H1 (cell line): Measurements from ENCODE around the gene PARM1. TPM values are rescaled to one million over a fixed set of nuclear protein-coding genes. Genes with fewer than 3 reads are reported as not detected.
A peak's percentile ranks its signal among the peaks of the same experiment; 100 is the strongest.

Experiments
- CTCF ChIA-PET: fragments of 300-600 bp; sonication (Branson Sonifier 250); formaldehyde crosslinking; loops from one replicate; lab custom pipeline; 2021; ENCODE audit not compliant: partially characterized antibody; lab: Charles Lee
- POLR2A ChIA-PET: fragments of 300-600 bp; sonication (Branson Sonifier 250); formaldehyde crosslinking; loops from one replicate; lab custom pipeline; 2021; ENCODE audit warnings: inconsistent platforms; ENCODE audit not compliant: partially characterized antibody; lab: Charles Lee
- DNase-seq, 2 experiments: peaks; one replicate each; pipeline versions ENCODE4 v3.0.0 to v3.0.0-alpha.2; 2010 to 2022; ENCODE audit warnings: low spot score in 2 of 2, low read depth in 1 of 2, mixed read lengths in 1 of 2
- FAIRE-seq: peaks from 2 replicates; lab custom pipeline; 2011; peaks lifted over from hg19 to GRCh38; lab: Jason Lieb, UNC
- H2AFZ ChIP-seq: 2 replicates; pipeline ENCODE4 v1.8.1; 2012; ENCODE audit warnings: low read length, inconsistent platforms
- H2AK5ac ChIP-seq: 2 replicates; pipeline ENCODE4 v1.6.1; 2013; ENCODE audit warnings: low read depth, low read length
- H2BK120ac ChIP-seq: replicated peaks from 2 replicates; pipeline ENCODE3; 2013; ENCODE audit warnings: low read depth, low read length, inconsistent platforms
- H2BK12ac ChIP-seq: 2 replicates; pipeline ENCODE4 v1.6.1; 2013; ENCODE audit warnings: low read depth, low read length
- H2BK15ac ChIP-seq: 2 replicates; pipeline ENCODE4 v1.6.1; 2013; ENCODE audit warnings: low read length
- H2BK20ac ChIP-seq: 2 replicates; pipeline ENCODE4 v1.6.1; 2013; ENCODE audit warnings: low read length
- H2BK5ac ChIP-seq: 2 replicates; pipeline ENCODE4 v1.6.1; 2013; ENCODE audit warnings: low read depth, low read length
- H3K14ac ChIP-seq: 2 replicates; pipeline ENCODE4 v1.6.1; 2013; ENCODE audit warnings: inconsistent platforms; ENCODE audit not compliant: insufficient read length
- H3K18ac ChIP-seq: 2 replicates; pipeline ENCODE4 v1.6.1; 2013; ENCODE audit warnings: low read length; ENCODE audit errors: extremely low read depth
- H3K23ac ChIP-seq: 2 replicates; pipeline ENCODE4 v1.6.1; 2013; ENCODE audit warnings: inconsistent platforms; ENCODE audit not compliant: insufficient read length
- H3K23me2 ChIP-seq: 2 replicates; pipeline ENCODE4 v1.6.1; 2013; ENCODE audit warnings: low read depth, low read length
- H3K27ac ChIP-seq: 2 replicates; pipeline ENCODE4 v1.6.1; 2011; ENCODE audit warnings: low read depth, low read length, inconsistent platforms
- H3K27me3 ChIP-seq, 4 experiments: replicated peaks in 1 of 4; 1 replicate in 1 of 4; 2 replicates in 3 of 4; pipeline versions ENCODE4 v1.6.1 to v1.8.1; 2011 to 2013; ENCODE audit warnings: low read length in 3 of 4, mild to moderate bottlenecking in 3 of 4, inconsistent platforms in 2 of 4, mixed read lengths in 2 of 4, moderate library complexity in 1 of 4; ENCODE audit not compliant: control insufficient read depth in 3 of 4, insufficient read depth in 3 of 4; ENCODE audit errors: extremely low read depth in 1 of 4
- H3K36me3 ChIP-seq, 4 experiments: 2 replicates each; pipeline versions ENCODE4 v1.6.1 to v1.8.1; 2011 to 2013; ENCODE audit warnings: mild to moderate bottlenecking in 4 of 4, low read length in 3 of 4, moderate library complexity in 2 of 4, control low read depth in 1 of 4, inconsistent platforms in 1 of 4; ENCODE audit not compliant: insufficient read depth in 4 of 4, control insufficient read depth in 2 of 4
- H3K4ac ChIP-seq: replicated peaks from 2 replicates; pipeline ENCODE3; 2013; ENCODE audit warnings: low read length, low read depth, mixed read lengths, inconsistent platforms; ENCODE audit not compliant: insufficient read length
- H3K4me1 ChIP-seq, 4 experiments: replicated peaks in 1 of 4; 1 replicate in 1 of 4; 2 replicates in 3 of 4; pipeline versions ENCODE4 v1.6.1 to v1.8.1; 2011 to 2013; ENCODE audit warnings: low read length in 3 of 4, inconsistent platforms in 2 of 4, mixed read lengths in 1 of 4; ENCODE audit not compliant: insufficient read depth in 4 of 4, control insufficient read depth in 3 of 4
- H3K4me2 ChIP-seq, 2 experiments: 2 replicates each; pipeline versions ENCODE4 v1.6.1 to v1.8.1; 2011 to 2013; ENCODE audit warnings: low read depth in 2 of 2, low read length in 2 of 2, control low read depth in 1 of 2, inconsistent platforms in 1 of 2, mild to moderate bottlenecking in 1 of 2; ENCODE audit not compliant: insufficient read depth in 1 of 2
- H3K4me3 ChIP-seq, 4 experiments: fragments of 200-600, 300-600 bp in 1 of 4; sonication (generic), shearing (Covaris generic), sonication (Bioruptor Twin) in 1 of 4; 2 replicates each; pipeline versions ENCODE4 v1.5.1 to v1.8.1; 2011 to 2016; ENCODE audit warnings: low read length in 4 of 4, low read depth in 3 of 4, control low read depth in 2 of 4, inconsistent platforms in 2 of 4, mild to moderate bottlenecking in 2 of 4, mixed read lengths in 1 of 4, moderate library complexity in 1 of 4; ENCODE audit not compliant: insufficient read depth in 2 of 4; ENCODE audit errors: extremely low read depth in 1 of 4
- H3K56ac ChIP-seq: replicated peaks from 2 replicates; pipeline ENCODE3; 2013; ENCODE audit warnings: low read depth, mild to moderate bottlenecking, mixed read lengths, low read length, inconsistent platforms; ENCODE audit not compliant: insufficient read length
- H3K79me1 ChIP-seq: 2 replicates; pipeline ENCODE4 v1.6.1; 2013; ENCODE audit warnings: low read depth, low read length, control low read depth
- H3K79me2 ChIP-seq, 2 experiments: 2 replicates each; pipeline versions ENCODE4 v1.6.1 to v1.8.1; 2012 to 2013; ENCODE audit warnings: low read length in 2 of 2, mild to moderate bottlenecking in 2 of 2, inconsistent platforms in 1 of 2; ENCODE audit not compliant: insufficient read depth in 2 of 2, control insufficient read depth in 1 of 2
- H3K9ac ChIP-seq, 4 experiments: replicated peaks in 1 of 4; 1 replicate in 1 of 4; 2 replicates in 3 of 4; pipeline versions ENCODE4 v1.6.1 to v1.8.1; 2011 to 2013; ENCODE audit warnings: low read depth in 3 of 4, low read length in 3 of 4, control low read depth in 2 of 4, mild to moderate bottlenecking in 2 of 4, moderate library complexity in 2 of 4, inconsistent platforms in 1 of 4; ENCODE audit errors: extremely low read depth in 1 of 4
- H3K9me3 ChIP-seq, 2 experiments: 2 replicates each; pipeline versions ENCODE4 v1.6.1 to v1.8.1; 2012 to 2013; ENCODE audit warnings: mild to moderate bottlenecking in 2 of 2, moderate library complexity in 2 of 2, control low read depth in 1 of 2, inconsistent platforms in 1 of 2, low read depth in 1 of 2, low read length in 1 of 2, mixed read lengths in 1 of 2; ENCODE audit not compliant: insufficient read depth in 2 of 2
- H4K20me1 ChIP-seq, 2 experiments: replicated peaks in 1 of 2; 2 replicates each; pipeline versions ENCODE3 to v1.8.1; 2011 to 2013; ENCODE audit warnings: inconsistent platforms in 2 of 2, low read length in 2 of 2, mild to moderate bottlenecking in 1 of 2; ENCODE audit not compliant: insufficient read depth in 2 of 2, control insufficient read depth in 1 of 2
- H4K5ac ChIP-seq: 2 replicates; pipeline ENCODE4 v1.6.1; 2013; ENCODE audit warnings: low read length, low read depth, mixed read lengths, inconsistent platforms; ENCODE audit not compliant: insufficient read length
- H4K8ac ChIP-seq: 2 replicates; pipeline ENCODE4 v1.8.0; 2013; ENCODE audit warnings: mild to moderate bottlenecking, moderate library complexity, low read length, inconsistent platforms; ENCODE audit not compliant: insufficient read depth; ENCODE audit errors: extremely low read depth
- H4K91ac ChIP-seq: replicated peaks from 2 replicates; pipeline ENCODE3; 2013; ENCODE audit warnings: low read length, mixed read lengths, inconsistent platforms; ENCODE audit not compliant: insufficient read length
- BRCA1 ChIP-seq: IDR thresholded peaks from 2 replicates; pipeline ENCODE4 v1.6.1; 2012; ENCODE audit warnings: low read depth, low read length, improper control_type of control experiment
- E2F6 ChIP-seq: IDR thresholded peaks from 2 replicates; pipeline ENCODE4 v1.6.1; 2012; ENCODE audit warnings: inconsistent platforms
- EGR1 ChIP-seq: IDR thresholded peaks from 2 replicates; pipeline ENCODE4 v1.6.1; 2011; ENCODE audit warnings: low read depth, low read length, borderline replicate concordance
- NRF1 ChIP-seq: IDR thresholded peaks from 2 replicates; pipeline ENCODE4 v1.6.1; 2011; ENCODE audit warnings: mild to moderate bottlenecking, low read depth, low read length, improper control_type of control experiment
- RAD21 ChIP-seq, 2 experiments: IDR thresholded peaks in 1 of 2; conservative IDR thresholded peaks in 1 of 2; 2 replicates each; pipeline ENCODE4 v1.6.1; 2011; ENCODE audit warnings: low read depth in 2 of 2, low read length in 2 of 2, improper control_type of control experiment in 1 of 2, inconsistent platforms in 1 of 2, mild to moderate bottlenecking in 1 of 2, moderate library complexity in 1 of 2
- RNF2 ChIP-seq: fragments of 200-900, 300-1000 bp; sonication (generic); IDR thresholded peaks from 2 replicates; pipeline ENCODE4 v1.7.1; 2016; ENCODE audit warnings: borderline replicate concordance, low read depth, mild to moderate bottlenecking, antibody characterized with exemption, low read length; ENCODE audit not compliant: poor library complexity, severe bottlenecking; ENCODE audit errors: missing control alignments
- RXRA ChIP-seq: IDR thresholded peaks from 2 replicates; pipeline ENCODE4 v1.6.1; 2011; ENCODE audit warnings: low read depth, mild to moderate bottlenecking, low read length, moderate library complexity; ENCODE audit not compliant: insufficient read depth
- SP1 ChIP-seq: IDR thresholded peaks from 2 replicates; pipeline ENCODE4 v1.6.1; 2011; ENCODE audit warnings: low read depth, low read length
- SUZ12 ChIP-seq: fragments of 200-600 bp; sonication (generic); IDR thresholded peaks from 2 replicates; pipeline ENCODE4 v1.6.1; 2012; ENCODE audit warnings: mild to moderate bottlenecking, inconsistent platforms, low read length, moderate library complexity, mixed read lengths
- USF2 ChIP-seq: IDR thresholded peaks from 2 replicates; pipeline ENCODE4 v1.6.1; 2011; ENCODE audit warnings: low read length, improper control_type of control experiment
- WGBS, 2 experiments: shearing (Covaris generic) in 1 of 2; methylation state at CpG; one replicate each; pipeline versions ENCODE4 v1.1.6 to v1.1.7; 2013 to 2015; ENCODE audit warnings: low lambda C conversion rate in 2 of 2, mixed read lengths in 2 of 2, inconsistent platforms in 1 of 2, low coverage in 1 of 2, missing lambda C conversion rate in 1 of 2; ENCODE audit not compliant: insufficient replicate concordance in 2 of 2, insufficient coverage in 1 of 2, insufficient read length in 1 of 2; ENCODE audit errors: extremely low coverage in 1 of 2, missing lambda C conversion rate in 1 of 2; 5-methylcytosine and 5-hydroxymethylcytosine counted together
- polyA plus RNA-seq, 7 experiments: library from polyadenylated mRNA; depleted of rRNA in 3 of 7; stranded (reverse) in 5 of 7; unstranded in 2 of 7; fragments of >200 nt in 5 of 7; fragments of 200-250 nt in 2 of 7; gene quantifications; 1 replicate in 5 of 7; 2 replicates in 1 of 7; 4 replicates in 1 of 7; pipeline versions ENCODE4 v1.2.1 to v1.2.3, GENCODE V29; 2011 to 2013; ENCODE audit warnings: missing spikeins in 2 of 7, mixed read lengths in 2 of 7
- total RNA-seq: library from RNA; stranded (reverse); fragmentation: NEBNext Ultra II Directional; extraction: Animal tissue kit (Norgen Biotek cat#: 25700); gene quantifications from 2 replicates; pipeline ENCODE4 v1.2.1, GENCODE V29; 2021

PARM1 gene
- total and polyA plus RNA-seq, 2 of the 8 experiments (the other 6 are each of a cell fraction or from before 2014, with no cell fraction given), result 2.0 to 5.3 TPM

- Histone ChIP-seq H3K4ac (no peak overlapping the region), H2AFZ (no peak overlapping the region), H3K36me3 (no peaks in the 10 kb centered on the region), H3K27me3 (peaks cover 4 to 30% (median 26%) of the 10 kb centered on the region in 4 experiments), H4K91ac (no peak overlapping the region), H3K79me2 (no peaks in the 10 kb centered on the region), H3K4me1 (peaks cover 0 to 15% (median 7%) of the 10 kb centered on the region in 4 experiments; a peak in 5 of 7 replicates), H2BK120ac (no peak overlapping the region), H3K9me3 (no peaks in the 10 kb centered on the region), H3K56ac (no peak overlapping the region), H2BK15ac (no peak overlapping the region), H4K5ac (no peak overlapping the region), H3K4me2 (peak overlapping the region; percentile 96 to 98), H3K23ac (no peak overlapping the region), H3K4me3 (peak overlapping the region in 3 of 4 experiments; percentile 62 to 80 (median 64); a peak in 6 of 8 replicates), H3K18ac (no peak overlapping the region), H3K79me1 (no peaks in the 10 kb centered on the region), H3K27ac (no peak overlapping the region), H4K20me1 (peaks cover 3 to 4% of the 10 kb centered on the region in 2 experiments), H4K8ac (no peak overlapping the region), H2AK5ac (no peak overlapping the region), H3K23me2 (peaks cover 17% of the 10 kb centered on the region; the same call in 1 of the 2 replicates), H3K9ac (no peak overlapping the region), H2BK20ac (no peak overlapping the region), H2BK5ac (no peak overlapping the region), H3K14ac (no peak overlapping the region), H2BK12ac (no peak overlapping the region)
- 30% methylated on average over 9 of the region's 10 CpGs; no CpG with 5 or more reads in 1 of the 2 experiments for WGBS, 2 experiments
- FAIRE-seq (no peak), DNase-seq (no peak)
- ChIA-PET CTCF (interaction anchor here (0.8 to 5.5 kb wide), 7 partner anchors 10 to 535 kb away, joined by 3 to 33 read pairs (median 4); no protein-coding TSS in a partner anchor), POLR2A (interaction anchor here (1.1 kb wide), 1 partner anchor 60 kb away, joined by 3 read pairs; no protein-coding TSS in a partner anchor)
- TF ChIP-seq RAD21 (IDR thresholded peaks at IDR 0.05 in 1 of 2, conservative IDR thresholded peaks at IDR 0.05 in 1 of 2; ENCODE audit: low read depth in 2 of 2, low read length in 2 of 2) (no peak), RXRA (no peak), BRCA1 (no peak), SUZ12 (no peak), EGR1 (no peak), NRF1 (no peak), E2F6 (no peak), SP1 (no peak), USF2 (no peak), RNF2 (no peak)
Observed at GRCh38 chr4:74934888-74935287, 2.0 kb downstream of the PARM1 start.
